OCI-LY1 (cell line): ENCODE results near the gene RLBP1.
"Not testable (repeated sequence)": the region's sequence is repeated elsewhere in the genome, so short reads cannot be mapped to it uniquely, and the experiment has no call there.

Source experiments
- H2AFZ ChIP-seq: fragments of 200-600 bp; sonication (generic), shearing (Covaris generic); 2 replicates; pipeline ENCODE4 v1.6.0; 2014; ENCODE audit warnings: antibody characterized with exemption, mild to moderate bottlenecking, low read length
- H3F3A ChIP-seq: fragments of 200-600 bp; sonication (generic), shearing (Covaris generic); 2 replicates; pipeline ENCODE4 v1.6.0; 2014; ENCODE audit warnings: mild to moderate bottlenecking, antibody characterized with exemption, low read length, moderate library complexity; ENCODE audit not compliant: insufficient read depth
- H3K27ac ChIP-seq: fragments of 200-600 bp; sonication (generic); 2 replicates; pipeline ENCODE4 v1.5.1; 2014; ENCODE audit warnings: low read length, mixed run types, mild to moderate bottlenecking, low read depth; ENCODE audit not compliant: poor library complexity, severe bottlenecking
- H3K27me3 ChIP-seq: fragments of 200-600 bp; sonication (generic); 2 replicates; pipeline ENCODE4 v1.6.0; 2014; ENCODE audit warnings: antibody characterized with exemption, mild to moderate bottlenecking, low read length, moderate library complexity; ENCODE audit not compliant: insufficient read depth
- H3K36me3 ChIP-seq: fragments of 200-600 bp; sonication (generic); 2 replicates; pipeline ENCODE4 v1.6.1; 2014; ENCODE audit warnings: mild to moderate bottlenecking, antibody characterized with exemption, low read length, moderate library complexity, mixed read lengths; ENCODE audit not compliant: insufficient read depth
- H3K4me1 ChIP-seq: fragments of 200-600 bp; sonication (generic); 2 replicates; pipeline ENCODE4 v1.5.1; 2014; ENCODE audit warnings: mild to moderate bottlenecking, low read length, moderate library complexity; ENCODE audit not compliant: insufficient read depth, severe bottlenecking
- H3K4me2 ChIP-seq: fragments of 200-600 bp; sonication (generic), shearing (Covaris generic); 2 replicates; pipeline ENCODE4 v1.6.1; 2014; ENCODE audit warnings: low read length
- H3K4me3 ChIP-seq: fragments of 200-600 bp; sonication (generic); 2 replicates; pipeline ENCODE4 v1.5.1; 2014; ENCODE audit warnings: low read length, low read depth, mild to moderate bottlenecking, mixed read lengths; ENCODE audit not compliant: poor library complexity, severe bottlenecking
- H3K79me2 ChIP-seq: fragments of 200-600 bp; shearing (Covaris generic); 2 replicates; pipeline ENCODE4 v1.6.1; 2016; ENCODE audit warnings: mixed run types, low read length, mixed read lengths; ENCODE audit not compliant: insufficient read depth
- H3K9ac ChIP-seq: fragments of 200-600 bp; sonication (generic), shearing (Covaris generic); 2 replicates; pipeline ENCODE4 v1.6.1; 2014; ENCODE audit warnings: mild to moderate bottlenecking, low read length, mixed read lengths
- H3K9me2 ChIP-seq: fragments of 200-600 bp; sonication (generic), shearing (Covaris generic); 2 replicates; pipeline ENCODE4 v1.6.1; 2014; ENCODE audit warnings: low read depth, mild to moderate bottlenecking, low read length, mixed read lengths
- H3K9me3 ChIP-seq: fragments of 200-600 bp; shearing (Covaris generic); 2 replicates; pipeline ENCODE4 v1.6.1; 2014; ENCODE audit warnings: low read length, mixed read lengths
- H4K20me1 ChIP-seq: fragments of 200-600 bp; sonication (generic), shearing (Covaris generic); 2 replicates; pipeline ENCODE4 v1.6.0; 2016; ENCODE audit warnings: mild to moderate bottlenecking, low read length; ENCODE audit not compliant: insufficient read depth
- EZH2 ChIP-seq: fragments of 200-600 bp; sonication (generic), shearing (Covaris generic); IDR thresholded peaks from 2 replicates; pipeline ENCODE4 v1.8.0; 2017; ENCODE audit warnings: borderline replicate concordance, mixed run types, mild to moderate bottlenecking, antibody characterized with exemption, low read length, moderate library complexity, mixed read lengths
- TF ChIP-seq, protein P1 (sequence below): fragments of 200-600 bp; sonication (generic), shearing (Covaris generic); IDR thresholded peaks from 2 replicates; pipeline ENCODE4 v1.5.1; 2017; ENCODE audit warnings: mild to moderate bottlenecking, antibody characterized with exemption, low read length, moderate library complexity, mixed read lengths

Gene RLBP1

DNA sequence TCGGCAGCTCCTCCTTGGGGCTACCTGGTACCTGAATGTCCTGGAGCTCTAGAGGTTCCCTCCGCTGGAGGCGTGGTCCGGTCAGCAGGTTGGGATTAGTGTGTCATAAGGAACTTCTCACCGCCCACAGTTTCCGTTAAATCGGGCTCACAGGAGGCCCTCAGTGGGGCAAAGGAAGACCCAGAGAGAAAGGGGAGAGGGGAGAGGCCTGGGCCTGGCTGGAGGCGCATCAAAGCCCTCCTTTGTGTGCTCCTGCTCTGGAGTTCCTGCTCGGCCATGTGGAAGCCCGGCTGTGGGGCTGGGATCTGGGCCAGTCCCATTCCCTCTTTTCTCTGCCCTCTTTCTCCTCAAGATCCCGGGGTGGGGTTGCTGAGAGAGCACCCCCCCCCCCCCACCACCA lies at the start of gene RLBP1:
Gene RLBP1, minus strand, starts transcription at position 37 of the 400 bp plus-strand sequence. CDS start 2,604 bp downstream, outside the sequence.
- H3K4me1 ChIP-seq = no peaks in the 10 kb centered on the region
- H3K9me3 ChIP-seq = no peaks in the 10 kb centered on the region
- no peaks in the 10 kb centered on the region for H3K9me2 ChIP-seq
- H3K4me2 ChIP-seq = no peak within 1 kb of the TSS
- H4K20me1 ChIP-seq = no peaks in the 10 kb centered on the region
- no peak within 1 kb of the TSS for H2AFZ ChIP-seq
- H3K9ac ChIP-seq = no peak within 1 kb of the TSS
- no peaks in the 10 kb centered on the region for H3K36me3 ChIP-seq
- TF ChIP-seq, protein P1, sequence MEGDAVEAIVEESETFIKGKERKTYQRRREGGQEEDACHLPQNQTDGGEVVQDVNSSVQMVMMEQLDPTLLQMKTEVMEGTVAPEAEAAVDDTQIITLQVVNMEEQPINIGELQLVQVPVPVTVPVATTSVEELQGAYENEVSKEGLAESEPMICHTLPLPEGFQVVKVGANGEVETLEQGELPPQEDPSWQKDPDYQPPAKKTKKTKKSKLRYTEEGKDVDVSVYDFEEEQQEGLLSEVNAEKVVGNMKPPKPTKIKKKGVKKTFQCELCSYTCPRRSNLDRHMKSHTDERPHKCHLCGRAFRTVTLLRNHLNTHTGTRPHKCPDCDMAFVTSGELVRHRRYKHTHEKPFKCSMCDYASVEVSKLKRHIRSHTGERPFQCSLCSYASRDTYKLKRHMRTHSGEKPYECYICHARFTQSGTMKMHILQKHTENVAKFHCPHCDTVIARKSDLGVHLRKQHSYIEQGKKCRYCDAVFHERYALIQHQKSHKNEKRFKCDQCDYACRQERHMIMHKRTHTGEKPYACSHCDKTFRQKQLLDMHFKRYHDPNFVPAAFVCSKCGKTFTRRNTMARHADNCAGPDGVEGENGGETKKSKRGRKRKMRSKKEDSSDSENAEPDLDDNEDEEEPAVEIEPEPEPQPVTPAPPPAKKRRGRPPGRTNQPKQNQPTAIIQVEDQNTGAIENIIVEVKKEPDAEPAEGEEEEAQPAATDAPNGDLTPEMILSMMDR = no peak
- TF ChIP-seq EZH2 = no peak
- no peaks in the 10 kb centered on the region for H3F3A ChIP-seq
- H3K79me2 ChIP-seq = no peaks in the 10 kb centered on the region
- no peaks in the 10 kb centered on the region for H3K27me3 ChIP-seq
- no peak within 1 kb of the TSS for H3K27ac ChIP-seq
- no peak within 1 kb of the TSS for H3K4me3 ChIP-seq

DNA sequence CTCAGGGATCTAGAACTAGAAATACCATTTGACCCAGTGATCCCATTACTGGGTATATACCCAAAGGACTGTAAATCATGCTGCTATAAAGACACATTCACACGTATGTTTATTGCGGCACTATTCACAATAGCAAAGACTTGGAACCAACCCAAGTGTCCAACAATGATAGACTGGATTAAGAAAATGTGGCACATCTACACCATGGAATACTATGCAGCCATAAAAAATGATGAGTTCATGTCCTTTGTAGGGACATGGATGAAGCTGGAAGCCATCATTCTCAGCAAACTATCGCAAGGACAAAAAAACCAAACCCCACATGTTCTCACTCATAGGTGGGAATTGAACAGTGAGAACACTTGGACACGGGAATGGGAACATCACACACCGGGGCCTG lies 28.8 kb upstream of the RLBP1 start:
- peaks cover 85% of the 10 kb centered on the region for H3K36me3 ChIP-seq
- not testable (repeated sequence) for H3K4me2 ChIP-seq

DNA sequence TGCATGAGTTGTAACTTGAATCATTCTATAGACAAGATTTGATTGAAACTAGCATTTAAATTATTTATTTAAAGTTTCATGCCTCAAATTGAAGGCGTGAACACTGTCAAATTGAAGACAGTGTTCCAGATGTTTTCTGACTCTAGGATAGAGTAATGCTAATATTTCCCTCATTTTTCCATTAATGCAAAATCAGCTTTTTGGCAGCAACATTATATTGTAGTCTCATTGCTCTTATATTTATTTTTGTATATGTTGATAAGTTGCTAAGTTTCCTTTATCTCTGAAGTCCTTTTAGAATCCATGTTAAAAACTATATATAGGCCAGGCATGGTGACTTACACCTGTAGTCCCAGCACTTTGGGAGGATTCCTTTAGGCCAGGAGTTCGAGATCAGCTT lies 27.2 kb upstream of the RLBP1 start:
- Histone ChIP-seq H3F3A (no peaks in the 10 kb centered on the region), H3K9ac (no peak overlapping the region), H3K9me3 (0 out of 2 replicates have a peak, but pooled peaks cover 3% of the 10 kb centered on the region), H3K4me1 (peaks cover 12% of the 10 kb centered on the region), H2AFZ (no peak overlapping the region), H3K4me3 (no peak overlapping the region), H3K27me3 (no peaks in the 10 kb centered on the region), H3K79me2 (peaks cover 24% of the 10 kb centered on the region), H3K36me3 (peaks cover 71% of the 10 kb centered on the region), H4K20me1 (no peaks in the 10 kb centered on the region), H3K4me2 (no peak overlapping the region), H3K9me2 (no peaks in the 10 kb centered on the region), H3K27ac (no peak overlapping the region)
- TF ChIP-seq EZH2 = no peak
- TF ChIP-seq, protein P1 = no peak

More for the DNA sequence above, 28.8 kb upstream of the RLBP1 start:
- not testable (repeated sequence) for H3K9me2 ChIP-seq, H4K20me1 ChIP-seq, H2AFZ ChIP-seq, H3K9me3 ChIP-seq, H3K9ac ChIP-seq, H3K27ac ChIP-seq, H3F3A ChIP-seq, H3K27me3 ChIP-seq, H3K4me3 ChIP-seq
- Histone ChIP-seq H3K79me2 (peaks cover 18% of the 10 kb centered on the region), H3K4me1 (peaks cover 12% of the 10 kb centered on the region)

DNA sequence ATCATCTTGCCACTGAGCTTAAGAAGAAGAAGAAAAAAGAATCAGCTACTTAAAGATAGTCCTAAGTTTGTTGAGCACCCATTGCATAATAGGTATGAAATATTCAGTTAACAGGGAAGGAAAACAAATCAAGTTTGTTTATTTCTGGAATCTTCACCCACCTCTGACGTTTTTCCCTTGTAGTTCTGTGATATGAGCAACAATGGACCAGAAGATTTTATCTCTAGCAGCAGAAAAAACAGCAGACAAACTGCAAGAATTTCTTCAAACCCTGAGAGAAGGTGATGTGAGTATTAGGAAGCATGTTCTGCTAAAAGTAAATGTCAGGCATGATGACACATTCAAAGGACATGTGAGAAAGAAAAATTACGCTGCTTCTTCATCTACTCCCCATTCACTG lies 26.1 kb upstream of the RLBP1 start:
- TF ChIP-seq, protein P1 = no peak
- TF ChIP-seq EZH2 = no peak
- H2AFZ ChIP-seq = no peak overlapping the region
- H3K36me3 ChIP-seq = peaks cover 66% of the 10 kb centered on the region

More for the DNA sequence above, 26.1 kb upstream of the RLBP1 start:
- 0 out of 2 replicates have a peak, but pooled peaks cover 3% of the 10 kb centered on the region for H3K9me3 ChIP-seq
- H3F3A ChIP-seq = no peaks in the 10 kb centered on the region
- peaks cover 6% of the 10 kb centered on the region for H3K27me3 ChIP-seq
- peaks cover 20% of the 10 kb centered on the region for H3K4me1 ChIP-seq
- no peak overlapping the region for H3K4me3 ChIP-seq
- H3K27ac ChIP-seq = no peak overlapping the region
- no peak overlapping the region for H3K9ac ChIP-seq
- no peak overlapping the region for H3K4me2 ChIP-seq
- H3K79me2 ChIP-seq = peaks cover 24% of the 10 kb centered on the region
- no peaks in the 10 kb centered on the region for H4K20me1 ChIP-seq
- no peaks in the 10 kb centered on the region for H3K9me2 ChIP-seq
